ENCODE data around the gene SPRR3.
"Not testable (repeated sequence)": the region's sequence is repeated elsewhere in the genome, so short reads cannot be mapped to it uniquely, and the experiment has no call there.

The SPRR3 gene

DNA sequence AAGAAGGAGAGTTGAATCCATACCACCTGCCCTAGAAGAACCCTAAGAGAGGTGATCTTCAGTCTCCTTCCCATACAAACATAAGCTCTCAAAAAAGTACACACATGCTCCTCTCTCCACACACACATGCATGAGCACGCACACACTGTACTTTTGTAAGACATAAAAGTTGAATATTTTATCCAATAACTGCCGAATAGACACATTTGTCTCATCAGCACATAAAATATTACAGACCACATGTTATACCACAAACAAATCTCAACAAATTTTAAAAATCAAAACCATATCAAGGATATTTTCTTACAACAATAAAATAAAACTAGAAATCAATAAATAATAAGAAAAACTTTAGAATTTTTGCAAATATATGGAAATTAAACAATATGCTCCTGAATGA, 15.0 kb upstream of the SPRR3 start:
- no peak for DNase-seq

DNA sequence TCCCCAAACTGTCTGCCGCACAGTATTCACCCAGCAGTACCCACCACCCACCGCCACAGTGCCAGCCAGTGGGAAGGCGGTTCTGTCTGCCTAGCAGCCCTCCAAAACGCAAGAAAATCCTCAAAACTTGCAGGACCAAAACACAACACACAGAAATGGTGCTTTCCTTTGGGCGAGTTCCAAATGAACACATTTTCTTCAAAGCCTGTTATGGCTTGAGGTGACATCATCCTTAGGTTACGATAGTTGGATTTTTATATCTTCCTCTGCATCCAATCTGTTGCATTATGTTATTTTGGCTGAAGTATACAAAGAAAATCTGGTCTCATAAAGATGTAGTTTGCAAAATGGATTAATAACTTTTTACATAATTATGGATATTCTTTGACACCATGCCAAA, 8.4 kb upstream of the SPRR3 start:
- DNase-seq = no peak

DNA sequence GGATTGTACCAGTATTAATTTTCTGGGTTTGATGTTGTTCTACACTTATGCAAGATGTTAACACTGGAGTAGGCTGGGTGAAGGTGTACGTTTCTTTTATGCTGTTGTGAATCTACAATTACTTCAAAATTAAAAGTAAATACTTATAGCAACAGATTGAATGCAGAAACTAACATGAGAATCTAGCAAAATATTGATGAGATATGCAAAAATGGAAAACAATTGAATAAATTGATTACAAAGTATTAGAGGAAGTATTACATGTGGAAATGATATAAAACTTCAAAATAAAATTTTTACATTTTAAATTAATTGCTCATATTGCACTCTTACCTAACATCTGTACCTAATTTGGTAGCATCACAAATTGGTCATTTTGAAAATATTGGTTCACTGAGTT, 5.7 kb upstream of the SPRR3 start:
- no peak for DNase-seq

GRCh38 chr1:152996633-152997400, 4.7 kb upstream of the SPRR3 start:
- DNase-seq = no peak

GRCh38 chr1:152997901-152998300, 3.6 kb upstream of the SPRR3 start:
- no peak for DNase-seq

GRCh38 chr1:152998476-152998875, 3.1 kb upstream of the SPRR3 start:
- DNase-seq = no peak

- no peak for DNase-seq
Observed at GRCh38 chr1:152999818-153000217, 1.7 kb upstream of the SPRR3 start.

DNA sequence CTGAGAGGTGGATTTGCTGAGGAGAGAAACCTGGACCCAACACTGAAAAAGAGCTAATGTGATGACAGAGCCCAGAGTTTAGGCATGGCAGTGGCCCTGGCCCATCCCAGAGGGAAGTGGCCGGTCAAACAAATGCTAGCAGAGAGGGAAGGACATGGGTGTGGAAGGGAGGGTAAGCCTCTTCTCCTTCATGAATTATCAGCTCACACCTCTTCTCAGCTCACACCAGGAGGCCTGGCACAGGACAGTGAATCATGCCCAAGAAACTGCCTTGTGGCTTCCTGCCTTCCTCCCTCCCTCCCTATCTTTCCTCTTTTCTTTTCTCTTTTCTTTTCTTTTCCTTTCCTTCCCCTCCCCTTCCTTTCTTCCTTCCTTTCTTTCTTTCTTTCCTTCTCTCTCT, 1.3 kb upstream of the SPRR3 start:
- DNase-seq = no peak

DNA sequence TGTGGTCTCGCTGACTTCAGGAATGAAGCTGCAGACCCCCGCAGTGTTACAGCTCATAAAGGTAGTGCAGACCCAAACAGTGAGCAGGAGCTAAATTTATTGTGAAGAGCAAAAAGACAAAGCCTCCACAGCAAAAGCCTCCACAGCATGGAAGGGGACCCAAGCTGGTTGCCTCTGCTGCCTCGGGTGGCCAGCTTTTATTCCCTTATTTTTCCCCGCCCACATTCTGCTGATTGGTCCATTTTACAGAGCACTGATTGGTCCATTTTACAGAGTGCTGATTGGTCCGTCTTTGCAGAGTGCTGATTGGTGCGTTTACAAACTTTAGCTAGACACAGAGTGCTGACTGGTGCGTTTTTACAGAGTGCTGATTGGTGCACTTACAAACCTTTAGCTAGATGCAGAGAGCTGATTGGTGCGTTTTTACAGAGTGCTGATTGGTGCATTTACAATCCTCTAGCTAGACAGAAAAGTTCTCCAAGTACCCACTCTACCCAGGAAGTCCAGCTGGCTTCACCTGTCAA, 9.7 kb downstream of the SPRR3 start:
- DNase-seq = not testable (repeated sequence)

GRCh38 chr1:153021829-153022228, 20.3 kb downstream of the SPRR3 start:
- DNase-seq = not testable (repeated sequence)

- not testable (repeated sequence) for DNase-seq
Observed at GRCh38 chr1:153022340-153022739, 20.8 kb downstream of the SPRR3 start.

- DNase-seq = no peak
Observed at GRCh38 chr1:153023109-153023508, 21.6 kb downstream of the SPRR3 start.

GRCh38 chr1:153024413-153024812, 22.9 kb downstream of the SPRR3 start:
- DNase-seq = no peak

DNA sequence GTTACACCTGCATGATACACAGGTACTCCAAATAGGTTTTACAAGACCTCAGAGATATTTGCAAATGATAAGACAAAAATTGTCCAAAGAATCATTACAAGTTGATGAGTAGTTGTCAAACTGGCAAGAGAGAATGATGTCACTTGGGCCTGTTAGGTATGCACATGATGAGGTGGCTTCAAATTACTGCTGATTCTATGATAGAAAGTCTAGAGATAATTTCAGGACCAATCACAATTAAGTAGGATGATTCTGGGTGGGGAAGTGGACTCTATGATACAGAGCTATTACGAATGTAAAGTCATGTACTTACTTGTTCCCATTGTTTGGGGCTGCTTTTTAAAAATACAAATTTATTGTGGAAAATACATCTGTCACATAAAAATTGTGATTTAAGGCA, 24.2 kb downstream of the SPRR3 start:
- DNase-seq = no peak

DNA sequence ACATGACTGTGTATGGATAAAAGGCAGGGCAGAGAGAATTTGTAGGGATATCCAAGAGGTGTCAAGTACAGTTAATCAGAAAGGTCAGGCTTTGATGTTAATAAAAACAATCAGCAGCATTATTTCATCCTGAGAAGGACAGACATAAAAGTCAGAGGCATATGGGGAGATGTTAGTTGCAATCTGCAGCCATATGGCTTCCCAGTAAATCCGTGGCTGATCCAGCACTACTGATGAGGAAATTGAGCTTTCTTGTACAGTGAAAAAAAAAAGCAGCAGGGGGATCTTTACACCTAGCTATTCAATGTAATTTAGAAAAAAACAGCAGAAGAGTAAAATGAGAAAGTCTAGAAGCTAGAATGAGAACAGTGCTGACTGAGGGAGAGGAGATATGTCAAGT, 27.2 kb downstream of the SPRR3 start:
- no peak for DNase-seq

DNA sequence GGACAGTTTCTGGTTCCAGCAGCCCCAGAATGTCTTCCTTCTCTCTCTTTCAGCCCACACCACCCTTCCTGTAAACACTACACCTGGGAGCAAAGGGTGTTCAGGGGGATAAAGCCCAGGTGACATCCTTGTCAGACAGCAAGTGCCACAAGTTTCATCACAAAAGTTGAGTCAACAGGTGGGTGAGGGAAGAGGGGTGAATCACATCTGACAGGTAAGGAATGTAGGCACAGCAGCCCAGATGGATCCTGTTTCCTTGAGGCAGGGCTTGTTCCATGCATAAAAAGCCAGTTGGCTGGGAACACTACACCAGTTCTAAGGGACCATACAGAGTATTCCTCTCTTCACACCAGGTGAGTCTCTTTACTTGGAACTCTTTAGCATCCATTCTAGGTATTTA, 29.3 kb downstream of the SPRR3 start, which contains the start of gene SPRR1B:
Gene SPRR1B (plus strand): TSS at position 309 of the 400 bp plus-strand sequence. CDS start 1,143 bp downstream, outside the sequence.
- DNase-seq = no peak

DNA sequence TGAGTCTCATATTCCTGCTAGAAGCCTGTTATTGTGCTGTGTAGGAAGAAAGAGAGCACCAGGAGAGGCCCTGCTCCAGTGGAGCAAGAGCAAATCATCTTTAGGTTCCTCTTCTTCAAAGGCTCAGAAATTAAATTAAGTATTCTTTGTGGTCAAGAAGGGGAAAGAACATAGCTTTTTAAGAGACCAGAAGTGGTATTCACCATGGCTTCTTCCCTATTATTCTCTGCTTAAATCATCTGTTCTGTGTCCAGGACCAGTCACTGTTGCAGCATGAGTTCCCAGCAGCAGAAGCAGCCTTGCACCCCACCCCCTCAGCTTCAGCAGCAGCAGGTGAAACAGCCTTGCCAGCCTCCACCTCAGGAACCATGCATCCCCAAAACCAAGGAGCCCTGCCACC, 30.5 kb downstream of the SPRR3 start:
- DNase-seq = no peak

DNA sequence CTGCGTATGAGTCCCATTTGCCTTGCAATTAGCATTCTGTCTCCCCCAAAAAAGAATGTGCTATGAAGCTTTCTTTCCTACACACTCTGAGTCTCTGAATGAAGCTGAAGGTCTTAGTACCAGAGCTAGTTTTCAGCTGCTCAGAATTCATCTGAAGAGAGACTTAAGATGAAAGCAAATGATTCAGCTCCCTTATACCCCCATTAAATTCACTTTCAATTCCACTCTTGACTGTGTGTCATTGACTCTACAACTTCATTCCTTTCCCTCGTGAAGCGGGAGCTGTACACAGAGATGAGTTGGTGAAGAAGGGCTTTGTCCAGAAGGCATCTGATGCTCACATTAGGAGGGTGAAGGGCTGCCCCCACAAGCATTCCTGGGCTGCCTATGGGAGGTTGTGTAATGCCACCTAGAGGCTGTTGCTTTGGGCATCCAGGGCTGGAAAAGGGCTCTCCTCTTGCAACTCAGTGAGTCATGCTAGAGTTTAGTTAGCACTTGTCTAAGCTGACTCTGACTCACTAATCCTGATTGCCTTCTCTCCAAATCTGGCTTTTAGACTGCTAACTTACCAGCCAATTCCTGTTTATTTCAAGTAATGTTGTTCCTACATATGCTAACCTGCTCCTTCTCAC, 31.2 kb downstream of the SPRR3 start:
- no peak for DNase-seq

DNA sequence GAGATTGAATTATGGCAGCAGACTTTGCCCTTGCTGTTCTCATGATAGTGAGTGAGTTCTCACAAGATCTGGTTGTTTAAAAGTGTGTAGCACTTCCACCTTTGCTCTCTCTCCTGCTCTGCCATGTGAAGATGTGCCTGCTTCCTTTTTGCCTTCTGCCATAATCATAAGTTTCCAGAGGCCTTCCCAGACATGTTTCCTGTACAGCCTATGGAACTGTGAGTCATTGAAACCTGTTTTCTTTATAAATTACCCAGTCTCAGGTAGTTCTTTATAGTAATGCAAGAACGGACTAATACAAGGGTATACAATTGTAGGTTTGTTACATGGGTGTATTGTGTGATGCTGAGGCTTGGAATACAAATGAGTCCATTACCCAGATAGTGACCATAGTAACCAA, 33.7 kb downstream of the SPRR3 start:
- no peak for DNase-seq

DNA sequence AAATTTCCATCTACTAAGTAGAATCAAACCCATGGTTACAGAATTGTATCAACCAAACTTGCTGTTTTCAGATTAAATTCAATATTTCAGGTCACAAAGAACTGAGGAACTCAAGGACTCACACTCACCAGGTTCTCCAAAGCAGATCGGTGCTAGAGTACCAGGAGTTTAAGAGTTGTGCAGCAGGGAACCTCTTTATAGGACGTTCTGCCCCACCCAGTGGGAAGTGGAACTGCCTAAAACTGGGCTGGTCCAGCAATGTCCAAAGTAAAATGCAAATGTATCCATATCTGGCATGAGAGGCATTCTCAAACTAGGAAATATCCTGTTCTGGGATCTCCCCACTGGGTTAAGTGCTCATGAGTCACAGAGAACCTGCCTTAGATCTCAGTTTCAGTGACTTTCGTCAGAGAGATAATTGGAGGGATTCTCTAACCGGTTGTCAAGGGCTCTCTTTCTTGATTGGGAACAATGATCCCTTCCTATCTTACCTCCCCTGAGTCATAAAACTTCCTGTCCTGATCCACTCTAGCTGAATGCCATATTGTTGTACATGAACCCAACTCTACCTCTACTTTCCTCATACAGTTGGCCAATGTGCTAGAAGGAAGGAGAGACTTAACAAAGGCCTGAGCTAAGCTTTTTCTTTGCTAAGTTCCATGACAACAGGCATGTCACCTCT, 39.5 kb downstream of the SPRR3 start, which contains the start of gene SPRR2D:
Gene SPRR2D (minus strand): TSS at position 171 of the 682 bp plus-strand sequence. CDS start 774 bp downstream, outside the sequence.
- no peak for DNase-seq

GRCh38 chr1:153049211-153049610, 47.7 kb downstream of the SPRR3 start:
- no peak for DNase-seq
